Measurements from ENCODE around the gene ZNF33A.
"Not testable (repeated sequence)": the region's sequence is repeated elsewhere in the genome, so short reads cannot be mapped to it uniquely, and the experiment has no call there.

DNA sequence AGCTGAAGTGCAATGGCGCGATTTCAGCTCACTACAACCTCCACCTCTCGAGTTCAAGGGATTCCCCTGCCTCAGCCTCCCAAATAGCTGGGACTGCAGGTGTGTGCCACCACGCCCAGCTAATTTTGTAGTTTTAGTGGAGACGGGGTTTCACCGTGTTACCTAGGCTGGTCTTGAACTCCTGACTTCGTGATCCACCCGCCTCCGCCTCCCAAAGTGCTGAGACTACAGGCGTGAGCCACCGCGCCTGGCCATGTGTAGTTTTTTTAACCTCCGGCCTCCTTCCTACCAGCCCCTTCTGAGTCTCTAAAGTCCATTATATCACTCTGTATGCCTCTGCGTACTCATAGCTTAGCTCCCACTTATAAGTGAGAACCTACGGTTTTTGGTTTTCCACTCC lies 82.8 kb downstream of the ZNF33A start:
- TF ChIP-seq, protein P1, sequence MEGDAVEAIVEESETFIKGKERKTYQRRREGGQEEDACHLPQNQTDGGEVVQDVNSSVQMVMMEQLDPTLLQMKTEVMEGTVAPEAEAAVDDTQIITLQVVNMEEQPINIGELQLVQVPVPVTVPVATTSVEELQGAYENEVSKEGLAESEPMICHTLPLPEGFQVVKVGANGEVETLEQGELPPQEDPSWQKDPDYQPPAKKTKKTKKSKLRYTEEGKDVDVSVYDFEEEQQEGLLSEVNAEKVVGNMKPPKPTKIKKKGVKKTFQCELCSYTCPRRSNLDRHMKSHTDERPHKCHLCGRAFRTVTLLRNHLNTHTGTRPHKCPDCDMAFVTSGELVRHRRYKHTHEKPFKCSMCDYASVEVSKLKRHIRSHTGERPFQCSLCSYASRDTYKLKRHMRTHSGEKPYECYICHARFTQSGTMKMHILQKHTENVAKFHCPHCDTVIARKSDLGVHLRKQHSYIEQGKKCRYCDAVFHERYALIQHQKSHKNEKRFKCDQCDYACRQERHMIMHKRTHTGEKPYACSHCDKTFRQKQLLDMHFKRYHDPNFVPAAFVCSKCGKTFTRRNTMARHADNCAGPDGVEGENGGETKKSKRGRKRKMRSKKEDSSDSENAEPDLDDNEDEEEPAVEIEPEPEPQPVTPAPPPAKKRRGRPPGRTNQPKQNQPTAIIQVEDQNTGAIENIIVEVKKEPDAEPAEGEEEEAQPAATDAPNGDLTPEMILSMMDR (conservative IDR thresholded peaks at IDR 0.05; ENCODE audit: low read depth, low read length), result not testable (repeated sequence)
- not testable (repeated sequence) for TF ChIP-seq CEBPB, POLR2A, CHD1 (IDR thresholded peaks at IDR 0.05; ENCODE audit: low read depth, low read length)

Measured in IMR-90 (cell line).